Mesodermal cell (in vitro differentiated cells): ENCODE results near the gene TUBB.

Experiments used
- H3K27ac ChIP-seq: 2 replicates; pipeline ENCODE4 v1.7.0; 2013; ENCODE audit warnings: mild to moderate bottlenecking, low read depth, low read length, moderate library complexity; ENCODE audit not compliant: severe bottlenecking
- H3K36me3 ChIP-seq: 2 replicates; pipeline ENCODE4 v1.7.1; 2013; ENCODE audit warnings: mild to moderate bottlenecking, low read length, moderate library complexity; ENCODE audit not compliant: control insufficient read depth, insufficient read depth
- H3K4me1 ChIP-seq: one replicate; pipeline ENCODE4 v1.7.1; 2013; ENCODE audit warnings: mild to moderate bottlenecking, low read length; ENCODE audit not compliant: insufficient read depth, control insufficient read depth, poor library complexity, severe bottlenecking
- H3K4me3 ChIP-seq: 2 replicates; pipeline ENCODE4 v1.7.0; 2013; ENCODE audit warnings: low read length, control low read depth, mild to moderate bottlenecking; ENCODE audit not compliant: insufficient read depth, poor library complexity, severe bottlenecking; ENCODE audit errors: extremely low read depth
- H3K9me3 ChIP-seq: 2 replicates; pipeline ENCODE4 v1.7.1; 2013; ENCODE audit warnings: mild to moderate bottlenecking, low read length, moderate library complexity; ENCODE audit not compliant: control insufficient read depth
- WGBS, 2 experiments: methylation state at CpG; one replicate each; pipeline ENCODE4 v1.1.5; 2013; ENCODE audit warnings: missing lambda C conversion rate in 2 of 2; ENCODE audit not compliant: insufficient coverage in 2 of 2; 5-methylcytosine and 5-hydroxymethylcytosine counted together

Gene TUBB

GRCh38 chr6:30727920-30728553, 7.9 kb downstream of the TUBB start:
- peaks cover 70% of the 10 kb centered on the region for H3K36me3 ChIP-seq
- H3K27ac ChIP-seq, result peak overlapping the region; percentile 8
- no peak overlapping the region for H3K4me3 ChIP-seq
- no peaks in the 10 kb centered on the region for H3K9me3 ChIP-seq
- H3K4me1 ChIP-seq, result peaks cover 25% of the 10 kb centered on the region
- WGBS, 2 experiments, result 88 to 100% methylated on average over 2 to 3 of the region's 7 CpGs

GRCh38 chr6:30730601-30731435, 10.7 kb downstream of the TUBB start:
- Histone ChIP-seq H3K4me3 (no peak overlapping the region), H3K4me1 (peaks cover 3% of the 10 kb centered on the region), H3K36me3 (peaks cover 70% of the 10 kb centered on the region), H3K9me3 (no peaks in the 10 kb centered on the region), H3K27ac (no peak overlapping the region)
- 70% methylated on average over 22 to 25 of the region's 30 CpGs for WGBS, 2 experiments

DNA sequence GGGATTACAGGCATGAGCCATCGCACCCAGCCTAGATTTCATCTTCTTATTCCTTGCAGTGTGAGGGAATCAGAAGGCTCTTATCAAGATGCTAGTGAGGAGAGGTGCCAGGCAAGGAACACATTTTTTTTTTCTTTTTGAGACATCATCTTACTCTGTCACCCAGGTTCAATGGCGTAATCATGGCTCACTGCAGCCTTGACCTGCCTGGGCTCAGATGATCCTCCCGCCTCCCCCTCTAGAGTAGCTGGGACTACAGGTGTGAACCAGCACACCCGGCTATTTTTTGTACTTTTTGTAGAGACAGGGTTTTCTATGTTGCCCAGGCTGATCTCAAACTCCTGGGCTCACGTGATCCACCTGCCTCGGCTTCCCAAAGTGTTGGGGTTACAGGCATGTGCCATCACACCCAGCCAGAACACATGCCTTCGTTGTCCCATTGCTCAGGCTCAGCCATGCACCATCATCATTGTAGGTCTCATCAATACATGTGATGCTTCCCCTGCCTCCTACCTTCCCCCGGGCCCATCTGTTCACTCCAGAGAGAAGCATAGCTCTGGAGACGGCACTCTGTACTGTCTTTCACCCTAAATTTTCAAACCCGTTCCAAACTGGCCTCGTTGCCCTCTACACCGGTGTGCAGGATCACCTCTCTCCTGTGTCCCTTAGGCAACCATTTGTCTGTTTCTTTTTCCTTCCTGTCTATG, 12.2 kb downstream of the TUBB start:
- Histone ChIP-seq H3K27ac (no peak overlapping the region), H3K9me3 (no peaks in the 10 kb centered on the region), H3K36me3 (peaks cover 79% of the 10 kb centered on the region), H3K4me1 (peaks cover 4% of the 10 kb centered on the region), H3K4me3 (no peak overlapping the region)
- 93 to 96% methylated on average over 9 to 11 of the region's 12 CpGs for WGBS, 2 experiments

- Histone ChIP-seq H3K4me3 (no peak overlapping the region), H3K36me3 (peaks cover 85% of the 10 kb centered on the region), H3K27ac (no peak overlapping the region), H3K4me1 (peaks cover 9% of the 10 kb centered on the region), H3K9me3 (no peaks in the 10 kb centered on the region)
- 97 to 100% methylated on average over 5 to 7 of the region's 8 CpGs for WGBS, 2 experiments
Observed at GRCh38 chr6:30735668-30736314, 15.6 kb downstream of the TUBB start.

GRCh38 chr6:30738532-30738931, 18.4 kb downstream of the TUBB start:
- H3K4me1 ChIP-seq, result peaks cover 18% of the 10 kb centered on the region
- no peak overlapping the region for H3K27ac ChIP-seq
- H3K4me3 ChIP-seq, result no peak overlapping the region
- H3K9me3 ChIP-seq, result no peaks in the 10 kb centered on the region
- H3K36me3 ChIP-seq, result peaks cover 87% of the 10 kb centered on the region
- 97 to 100% methylated on average over 4 to 5 of the region's 6 CpGs for WGBS, 2 experiments

- Histone ChIP-seq H3K4me3 (no peak overlapping the region), H3K27ac (no peak overlapping the region), H3K4me1 (peaks cover 21% of the 10 kb centered on the region), H3K9me3 (no peaks in the 10 kb centered on the region), H3K36me3 (peaks cover 76% of the 10 kb centered on the region)
- WGBS, 2 experiments, result 100% methylated on average over 2 of the region's 2 CpGs
Observed at GRCh38 chr6:30740540-30740870, 20.4 kb downstream of the TUBB start.

DNA sequence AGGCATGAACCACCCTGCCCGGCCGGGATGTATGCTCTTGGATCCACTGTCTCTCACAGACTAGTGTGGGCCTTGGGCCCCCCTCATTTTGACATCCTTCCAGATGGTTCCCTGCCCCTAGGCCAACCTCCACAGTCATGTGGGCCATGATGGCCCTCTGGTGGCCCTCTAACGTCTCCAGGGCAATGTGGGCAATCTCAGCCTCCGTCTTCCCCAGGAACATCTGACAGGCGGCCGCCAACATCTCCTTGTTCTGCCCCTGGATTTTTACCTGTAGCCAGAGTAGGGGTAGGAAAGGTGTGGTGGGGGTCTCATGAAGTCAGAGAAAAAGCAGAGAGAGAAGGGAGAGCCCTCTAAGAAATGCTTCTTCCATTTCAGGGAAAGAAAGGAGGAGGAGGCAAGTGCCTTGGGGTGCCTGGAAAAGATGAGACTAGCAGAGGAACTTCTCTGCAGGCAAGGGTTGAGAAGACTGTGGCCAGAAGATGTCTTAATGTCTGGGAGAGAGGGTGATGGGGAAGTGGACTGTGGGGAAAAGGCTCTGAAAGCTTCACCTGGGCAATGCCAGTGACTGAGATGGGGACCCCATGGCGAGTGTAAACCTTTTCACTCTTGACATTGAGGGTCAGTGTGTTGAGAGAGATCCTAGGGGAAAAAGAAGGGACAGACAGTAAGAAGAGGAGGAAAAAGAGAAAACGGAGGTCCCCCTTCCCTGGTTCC, 21.1 kb downstream of the TUBB start:
- H3K27ac ChIP-seq, result peak overlapping the region; percentile 84
- H3K4me1 ChIP-seq, result peaks cover 22% of the 10 kb centered on the region
- H3K36me3 ChIP-seq, result peaks cover 69% of the 10 kb centered on the region
- no peaks in the 10 kb centered on the region for H3K9me3 ChIP-seq
- 92 to 96% methylated on average over 5 to 8 of the region's 8 CpGs for WGBS, 2 experiments
- peak overlapping the region; percentile 94 for H3K4me3 ChIP-seq

DNA sequence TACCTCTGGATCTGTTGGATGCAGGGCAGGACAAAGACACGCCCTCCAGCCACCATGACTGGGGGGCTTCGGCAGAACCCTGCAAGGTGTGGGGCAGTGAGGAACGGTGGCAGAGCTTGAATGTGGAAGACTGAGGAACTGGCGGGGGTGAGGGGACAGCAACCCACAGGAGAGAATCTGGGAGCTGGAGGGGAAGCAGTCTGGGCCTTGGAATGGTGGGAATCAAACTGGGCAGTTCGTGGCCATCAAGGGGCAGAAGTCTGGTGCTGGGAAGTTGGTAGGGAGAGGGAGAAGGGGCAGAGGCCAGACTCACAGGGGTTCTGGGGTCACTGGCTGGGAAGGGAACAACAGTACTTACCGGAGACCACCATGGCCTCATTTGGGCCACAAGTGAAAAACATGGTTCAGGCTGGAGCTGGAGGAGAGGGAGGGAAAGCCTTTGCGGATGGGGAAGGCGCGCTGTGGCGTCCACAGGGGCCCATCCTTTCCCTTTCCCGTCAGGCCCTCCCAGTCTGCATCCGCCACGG, 21.7 kb downstream of the TUBB start:
- H3K4me1 ChIP-seq, result peaks cover 22% of the 10 kb centered on the region
- H3K9me3 ChIP-seq, result no peaks in the 10 kb centered on the region
- peak overlapping the region; percentile 84 for H3K27ac ChIP-seq
- H3K4me3 ChIP-seq, result peak overlapping the region; percentile 94
- 43 to 51% methylated on average over 6 to 9 of the region's 13 CpGs for WGBS, 2 experiments
- H3K36me3 ChIP-seq, result peaks cover 64% of the 10 kb centered on the region

GRCh38 chr6:30742316-30743098, 22.4 kb downstream of the TUBB start, which contains the start of gene FLOT1:
TSS of gene FLOT1 (minus strand) at chr6:30742687. CDS start at chr6:30742189, 498 bp downstream.
- H3K27ac ChIP-seq, result peak within 1 kb of the TSS; percentile 84
- 0 to 1% methylated on average over 45 to 49 of the region's 66 CpGs for WGBS, 2 experiments
- no peaks in the 10 kb centered on the region for H3K9me3 ChIP-seq
- peak within 1 kb of the TSS; percentile 94 for H3K4me3 ChIP-seq
- H3K36me3 ChIP-seq, result peaks cover 57% of the 10 kb centered on the region
- H3K4me1 ChIP-seq, result peaks cover 20% of the 10 kb centered on the region
